Endothelial cell of umbilical vein (primary cell): Measurements from ENCODE around the gene BABAM2. TPM values are rescaled to one million over a fixed set of nuclear protein-coding genes. Genes with fewer than 3 reads are reported as not detected.

Experiments
- BruUV-seq: library from RNA; stranded (reverse); fragments of 400-500 nt; replicated peaks from 2 replicates; lab custom pipeline; 2021; lab: Mats Ljungman, UMichigan
- CTCF ChIA-PET: fragments of 300-600, 350-600 bp; sonication (Branson Sonifier 250); formaldehyde crosslinking; loops from one replicate; lab custom pipeline; 2021; ENCODE audit warnings: antibody characterized with exemption, inconsistent platforms; lab: Charles Lee
- POLR2A ChIA-PET: fragments of 300-600, 350-600 bp; sonication (Branson Sonifier 250); formaldehyde crosslinking; loops from one replicate; lab custom pipeline; 2021; ENCODE audit warnings: antibody characterized with exemption, inconsistent platforms; lab: Charles Lee
- DNase-seq: peaks from one replicate; pipeline ENCODE4 v3.0.0-alpha.2; 2011; ENCODE audit warnings: low read depth, low spot score
- FAIRE-seq: peaks from 2 replicates; lab custom pipeline; 2011; peaks lifted over from hg19 to GRCh38; lab: Jason Lieb, UNC
- H2AFZ ChIP-seq: 2 replicates; pipeline ENCODE4 v1.6.0; 2012; ENCODE audit warnings: low read depth, low read length, control low read depth, inconsistent platforms
- H3K27ac ChIP-seq: 2 replicates; pipeline ENCODE4 v1.5.1; 2011; ENCODE audit warnings: low read depth, mild to moderate bottlenecking, control low read depth, low read length, moderate library complexity; ENCODE audit not compliant: insufficient read depth
- H3K27me3 ChIP-seq, 2 experiments: 2 replicates each; pipeline versions ENCODE4 v1.6.0 to v1.6.1; 2011; ENCODE audit warnings: low read length in 2 of 2, mixed read lengths in 1 of 2; ENCODE audit not compliant: control insufficient read depth in 2 of 2, insufficient read depth in 2 of 2
- H3K36me3 ChIP-seq, 2 experiments: 2 replicates in 1 of 2; 3 replicates in 1 of 2; pipeline ENCODE4 v1.5.1; 2011; ENCODE audit warnings: low read length in 2 of 2, mild to moderate bottlenecking in 1 of 2, moderate library complexity in 1 of 2; ENCODE audit not compliant: control insufficient read depth in 2 of 2, insufficient read depth in 2 of 2; ENCODE audit errors: extremely low read depth in 1 of 2
- H3K4me1 ChIP-seq: 3 replicates; pipeline ENCODE4 v1.5.1; 2011; ENCODE audit warnings: mild to moderate bottlenecking, low read length; ENCODE audit not compliant: control insufficient read depth, insufficient read depth; ENCODE audit errors: extremely low read depth
- H3K4me2 ChIP-seq: 2 replicates; pipeline ENCODE4 v1.6.1; 2011; ENCODE audit warnings: low read length, control low read depth, mixed read lengths; ENCODE audit not compliant: insufficient read depth
- H3K4me3 ChIP-seq, 3 experiments: fragments of 200-600 bp in 1 of 3; sonication (generic), shearing (Covaris generic) in 1 of 3; replicated peaks in 1 of 3; 2 replicates each; pipeline ENCODE4 v1.5.1; 2011 to 2016; ENCODE audit warnings: control low read depth in 3 of 3, low read length in 3 of 3, mild to moderate bottlenecking in 2 of 3, inconsistent platforms in 1 of 3, low read depth in 1 of 3, moderate library complexity in 1 of 3; ENCODE audit not compliant: insufficient read depth in 1 of 3
- H3K79me2 ChIP-seq: 2 replicates; pipeline ENCODE4 v1.6.0; 2012; ENCODE audit warnings: low read length, inconsistent platforms; ENCODE audit not compliant: control insufficient read depth, insufficient read depth
- H3K9ac ChIP-seq: replicated peaks from 2 replicates; pipeline ENCODE3; 2011; ENCODE audit warnings: low read length, control low read depth; ENCODE audit not compliant: insufficient read depth; ENCODE audit errors: extremely low read depth
- H3K9me1 ChIP-seq: replicated peaks from 3 replicates; pipeline ENCODE4 v1.6.0; 2011; ENCODE audit warnings: mild to moderate bottlenecking, low read length; ENCODE audit not compliant: control insufficient read depth, insufficient read depth; ENCODE audit errors: extremely low read depth
- H3K9me3 ChIP-seq: replicated peaks from 2 replicates; pipeline ENCODE4 v1.5.1; 2012; ENCODE audit warnings: low read length, inconsistent platforms; ENCODE audit not compliant: control insufficient read depth, insufficient read depth
- H4K20me1 ChIP-seq: replicated peaks from 2 replicates; pipeline ENCODE3; 2011; ENCODE audit warnings: mild to moderate bottlenecking, low read length; ENCODE audit not compliant: control insufficient read depth, insufficient read depth; ENCODE audit errors: extremely low read depth
- EZH2 ChIP-seq: IDR thresholded peaks from 2 replicates; pipeline ENCODE4 v1.6.1; 2012; ENCODE audit warnings: borderline replicate concordance, low read depth, mild to moderate bottlenecking, moderate library complexity, low read length, inconsistent platforms; ENCODE audit not compliant: severe bottlenecking
- FOS ChIP-seq: IDR thresholded peaks from 2 replicates; pipeline ENCODE4 v1.6.1; 2011; ENCODE audit warnings: mild to moderate bottlenecking, low read length, moderate library complexity, borderline replicate concordance; ENCODE audit not compliant: insufficient read depth
- GATA2 ChIP-seq: IDR thresholded peaks from 2 replicates; pipeline ENCODE4 v1.7.0; 2011; ENCODE audit warnings: low read depth, mild to moderate bottlenecking, moderate library complexity, mixed read lengths, low read length; ENCODE audit not compliant: insufficient read length, insufficient read depth
- JUN ChIP-seq: IDR thresholded peaks from 2 replicates; pipeline ENCODE4 v1.6.1; 2011; ENCODE audit warnings: borderline replicate concordance, low read depth; ENCODE audit not compliant: insufficient read length, insufficient read depth
- MYC ChIP-seq: IDR thresholded peaks from one replicate; pipeline ENCODE4 v1.6.1; 2011; ENCODE audit warnings: mild to moderate bottlenecking, low read depth, low read length
- POLR2A ChIP-seq: IDR thresholded peaks from 2 replicates; pipeline ENCODE4 v1.6.1; 2012; ENCODE audit warnings: low read depth, mild to moderate bottlenecking, control low read depth, low read length
- POLR2AphosphoS5 ChIP-seq: IDR thresholded peaks from 2 replicates; pipeline ENCODE4 v1.6.1; 2012; ENCODE audit warnings: low read depth, mild to moderate bottlenecking, control low read depth, low read length, moderate library complexity; ENCODE audit not compliant: insufficient read depth
- dilution Hi-C: fragments of 300-500 bp; cut with MboI; formaldehyde crosslinking; loops from one replicate; pipeline ENCODE4 v1.15.0; 2019; ENCODE audit warnings: low sequenced_read_pairs; ENCODE audit not compliant: extremely low pct_ligation_motif_present
- intact Hi-C: fragments of 100-400 bp; cut with micrococcal nuclease; formaldehyde crosslinking; loops from one replicate; pipeline ENCODE4 v1.10.0; 2022
- polyA plus RNA-seq, 4 experiments: library from polyadenylated mRNA; depleted of rRNA in 3 of 4; stranded (reverse) in 3 of 4; unstranded in 1 of 4; fragments of >200 nt; gene quantifications; 2 replicates each; pipeline versions ENCODE4 v1.2.1 to v1.2.3, GENCODE V29; 2011 to 2012; ENCODE audit warnings: missing spikeins in 1 of 4
- total RNA-seq: library from RNA; stranded (reverse); gene quantifications from 2 replicates; pipeline ENCODE4 v1.2.3, GENCODE V29; 2021
- TF ChIP-seq, protein P1 (sequence below), 2 donors: IDR thresholded peaks; 1 replicate in 1 of 2; 2 replicates in 1 of 2; pipeline ENCODE4 v1.5.1; 2011; ENCODE audit warnings: low read length in 2 of 2, mild to moderate bottlenecking in 2 of 2, moderate library complexity in 2 of 2, control low read depth in 1 of 2, inconsistent platforms in 1 of 2, low read depth in 1 of 2; ENCODE audit not compliant: insufficient read depth in 1 of 2; ENCODE audit errors: extremely low read depth in 1 of 2
- TF ChIP-seq, protein P2 (sequence below): IDR thresholded peaks from 2 replicates; pipeline ENCODE4 v1.6.1; 2011; ENCODE audit not compliant: insufficient read depth, insufficient read length

Gene BABAM2
- total and polyA plus RNA-seq, 2 donors (not counting 3 experiments of a cell fraction or from before 2014, with no cell fraction given), result 19.9 to 27.6 TPM

DNA sequence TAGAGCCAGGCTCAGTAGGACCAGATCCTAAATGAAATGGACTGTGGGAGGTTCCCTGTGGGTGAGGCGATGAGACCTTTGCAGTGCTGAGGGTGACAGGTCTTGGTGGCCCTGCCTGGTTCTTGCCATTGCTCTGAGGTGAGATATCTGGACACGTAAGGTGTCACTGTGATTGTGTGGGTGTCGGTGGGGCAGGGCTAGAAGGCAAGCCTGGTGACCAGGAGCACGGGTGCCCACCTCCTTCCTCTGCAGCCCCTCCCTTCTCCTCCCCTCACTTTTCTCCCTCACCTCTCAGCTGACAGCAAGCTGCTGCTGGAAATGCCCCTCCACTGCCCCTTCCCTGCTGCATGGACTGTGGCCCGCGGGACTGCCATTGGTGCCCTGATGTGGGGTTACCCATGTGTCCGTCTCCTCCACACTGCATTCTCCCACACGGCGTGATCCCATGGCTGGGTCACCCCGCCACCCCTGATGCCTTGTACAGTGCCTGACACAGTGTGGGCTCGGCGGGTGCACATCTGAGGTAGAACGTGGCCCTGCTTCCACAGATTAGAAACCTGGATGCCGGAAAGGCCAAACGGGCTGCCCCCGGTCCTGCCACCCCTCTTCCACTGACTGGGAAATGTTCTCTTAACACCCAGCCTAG lies 446.6 kb downstream of the BABAM2 start:
- dilution Hi-C loops, result no loop called here
- H3K27ac ChIP-seq, result no peak overlapping the region
- POLR2A ChIA-PET, result interaction anchor here (0.5 kb wide), 1 partner anchor 17 kb away, joined by 4 read pairs; no protein-coding TSS in a partner anchor

More for the DNA sequence above, 446.6 kb downstream of the BABAM2 start:
- Histone ChIP-seq H3K9me3 (no peaks in the 10 kb centered on the region), H3K79me2 (no peaks in the 10 kb centered on the region), H3K4me1 (peaks cover 11% of the 10 kb centered on the region), H3K9ac (no peak overlapping the region), H4K20me1 (no peaks in the 10 kb centered on the region), H3K9me1 (no peaks in the 10 kb centered on the region), H3K4me2 (no peak overlapping the region), H2AFZ (no peak overlapping the region), H3K4me3 (no peak overlapping the region), H3K27me3 (no peaks in the 10 kb centered on the region), H3K36me3 (no peaks in the 10 kb centered on the region)
- no TSS peak for BruUV-seq
- no peak for FAIRE-seq
- CTCF ChIA-PET, result no interaction called here
- no peak for DNase-seq
- intact Hi-C loops, result no loop called here
- TF ChIP-seq, protein P1, sequence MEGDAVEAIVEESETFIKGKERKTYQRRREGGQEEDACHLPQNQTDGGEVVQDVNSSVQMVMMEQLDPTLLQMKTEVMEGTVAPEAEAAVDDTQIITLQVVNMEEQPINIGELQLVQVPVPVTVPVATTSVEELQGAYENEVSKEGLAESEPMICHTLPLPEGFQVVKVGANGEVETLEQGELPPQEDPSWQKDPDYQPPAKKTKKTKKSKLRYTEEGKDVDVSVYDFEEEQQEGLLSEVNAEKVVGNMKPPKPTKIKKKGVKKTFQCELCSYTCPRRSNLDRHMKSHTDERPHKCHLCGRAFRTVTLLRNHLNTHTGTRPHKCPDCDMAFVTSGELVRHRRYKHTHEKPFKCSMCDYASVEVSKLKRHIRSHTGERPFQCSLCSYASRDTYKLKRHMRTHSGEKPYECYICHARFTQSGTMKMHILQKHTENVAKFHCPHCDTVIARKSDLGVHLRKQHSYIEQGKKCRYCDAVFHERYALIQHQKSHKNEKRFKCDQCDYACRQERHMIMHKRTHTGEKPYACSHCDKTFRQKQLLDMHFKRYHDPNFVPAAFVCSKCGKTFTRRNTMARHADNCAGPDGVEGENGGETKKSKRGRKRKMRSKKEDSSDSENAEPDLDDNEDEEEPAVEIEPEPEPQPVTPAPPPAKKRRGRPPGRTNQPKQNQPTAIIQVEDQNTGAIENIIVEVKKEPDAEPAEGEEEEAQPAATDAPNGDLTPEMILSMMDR (IDR thresholded peaks at IDR 0.05; ENCODE audit: extremely low read depth in 1 of 2, insufficient read depth in 1 of 2, low read depth in 1 of 2, low read length in 2 of 2), result no peak
- TF ChIP-seq EZH2, result no peak
- TF ChIP-seq MYC, result no peak
- TF ChIP-seq FOS, result no peak
- no peak for TF ChIP-seq JUN
- TF ChIP-seq POLR2A, result no peak
- no peak for TF ChIP-seq POLR2AphosphoS5
- no peak for TF ChIP-seq GATA2
- TF ChIP-seq, protein P2, sequence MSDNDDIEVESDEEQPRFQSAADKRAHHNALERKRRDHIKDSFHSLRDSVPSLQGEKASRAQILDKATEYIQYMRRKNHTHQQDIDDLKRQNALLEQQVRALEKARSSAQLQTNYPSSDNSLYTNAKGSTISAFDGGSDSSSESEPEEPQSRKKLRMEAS, result no peak
